SK-N-SH (cell line): ENCODE results near the gene DYNC2H1. TPM values are rescaled to one million over a fixed set of nuclear protein-coding genes. Genes with fewer than 3 reads are reported as not detected.

Experiments used
- CTCF ChIA-PET: fragments of 300-600, 350-600 bp; formaldehyde crosslinking; extraction: SDS; loops from one replicate; lab custom pipeline; 2021; lab: Yijun Ruan, JAX
- POLR2A ChIA-PET: fragments of 350-600 bp; sonication (Branson Sonifier 250); formaldehyde crosslinking; extraction: SDS; loops from one replicate; lab custom pipeline; 2020; ENCODE audit warnings: antibody characterized with exemption, inconsistent platforms; lab: Yijun Ruan, JAX
- DNase-seq: peaks from one replicate; pipeline ENCODE4 v3.0.0; 2012
- H2AFZ ChIP-seq: fragments of 200-600 bp; sonication (generic); 2 replicates; pipeline ENCODE4 v1.8.1; 2016; ENCODE audit warnings: antibody characterized with exemption, mild to moderate bottlenecking, low read depth
- H3F3A ChIP-seq: fragments of 200-600 bp; sonication (generic); replicated peaks from 2 replicates; pipeline ENCODE3; 2016; ENCODE audit warnings: antibody characterized with exemption, mild to moderate bottlenecking; ENCODE audit not compliant: insufficient read depth
- H3K27ac ChIP-seq, 2 experiments: fragments of 200-500 bp in 1 of 2; fragments of 200-600 bp in 1 of 2; sonication (Bioruptor generic) in 1 of 2; sonication (generic), shearing (Covaris generic) in 1 of 2; 2 replicates each; pipeline versions ENCODE4 v1.5.1 to v1.6.1; 2014 to 2016; ENCODE audit warnings: low read depth in 2 of 2, inconsistent platforms in 1 of 2, low read length in 1 of 2, mild to moderate bottlenecking in 1 of 2, mixed read lengths in 1 of 2
- H3K27me3 ChIP-seq: fragments of 200-600 bp; sonication (generic), shearing (Covaris generic); 2 replicates; pipeline ENCODE4 v1.6.1; 2016; ENCODE audit warnings: mixed run types; ENCODE audit not compliant: insufficient read depth
- H3K36me3 ChIP-seq, 2 experiments: fragments of 200-500 bp in 1 of 2; fragments of 200-600 bp in 1 of 2; sonication (Bioruptor generic) in 1 of 2; sonication (generic) in 1 of 2; replicated peaks in 1 of 2; 2 replicates each; pipeline versions ENCODE3 to v1.5.1; 2014 to 2016; ENCODE audit warnings: low read length in 1 of 2, mild to moderate bottlenecking in 1 of 2; ENCODE audit not compliant: insufficient read depth in 2 of 2, control insufficient read depth in 1 of 2
- H3K4me1 ChIP-seq, 2 experiments: fragments of 200-500 bp in 1 of 2; fragments of 200-600 bp in 1 of 2; sonication (Bioruptor generic) in 1 of 2; sonication (generic), shearing (Covaris generic) in 1 of 2; 2 replicates each; pipeline versions ENCODE4 v1.5.1 to v1.6.1; 2014 to 2016; ENCODE audit warnings: low read depth in 1 of 2, low read length in 1 of 2, mixed run types in 1 of 2; ENCODE audit not compliant: insufficient read depth in 2 of 2, control insufficient read depth in 1 of 2
- H3K4me2 ChIP-seq: fragments of 200-600 bp; sonication (generic), shearing (Covaris generic); 2 replicates; pipeline ENCODE4 v1.6.1; 2017; ENCODE audit warnings: mixed run types
- H3K4me3 ChIP-seq, 2 experiments: fragments of 200-500 bp in 1 of 2; fragments of 200-600 bp in 1 of 2; sonication (Bioruptor generic) in 1 of 2; sonication (generic), shearing (Covaris generic) in 1 of 2; 2 replicates each; pipeline versions ENCODE4 v1.5.1 to v1.8.1; 2014 to 2016; ENCODE audit warnings: low read depth in 2 of 2, inconsistent platforms in 1 of 2, low read length in 1 of 2, mild to moderate bottlenecking in 1 of 2, mixed read lengths in 1 of 2, moderate library complexity in 1 of 2
- H3K79me2 ChIP-seq: fragments of 200-600 bp; sonication (generic); 2 replicates; pipeline ENCODE4 v1.8.1; 2017; ENCODE audit warnings: mild to moderate bottlenecking; ENCODE audit not compliant: insufficient read depth
- H3K9ac ChIP-seq: fragments of 200-600 bp; sonication (generic); 2 replicates; pipeline ENCODE4 v1.6.1; 2017; ENCODE audit warnings: mixed run types
- H3K9me2 ChIP-seq: fragments of 200-600 bp; sonication (generic); 2 replicates; pipeline ENCODE4 v1.6.1; 2017; ENCODE audit warnings: mixed run types
- H3K9me3 ChIP-seq: fragments of 200-600 bp; sonication (generic); 2 replicates; pipeline ENCODE4 v1.6.1; 2017; ENCODE audit warnings: mixed run types, mild to moderate bottlenecking, moderate library complexity
- H4K20me1 ChIP-seq: fragments of 200-600 bp; sonication (generic); 2 replicates; pipeline ENCODE4 v1.6.1; 2017; ENCODE audit warnings: mild to moderate bottlenecking, mixed run types; ENCODE audit not compliant: insufficient read depth
- CHD2 ChIP-seq: fragments of 150-350 bp; IDR thresholded peaks from 2 replicates; pipeline ENCODE4 v1.6.1; 2018; ENCODE audit warnings: low read length; ENCODE audit not compliant: partially characterized antibody
- ELF1 ChIP-seq: IDR thresholded peaks from 2 replicates; pipeline ENCODE4 v1.4.0; 2012
- EZH2phosphoT487 ChIP-seq: fragments of 200-600 bp; sonication (generic); IDR thresholded peaks from 2 replicates; pipeline ENCODE4 v1.6.1; 2017; ENCODE audit warnings: low read depth, mixed run types, mild to moderate bottlenecking, antibody characterized with exemption, moderate library complexity, borderline replicate concordance
- IRF3 ChIP-seq: fragments of 150-350 bp; IDR thresholded peaks from 2 replicates; pipeline ENCODE4 v1.6.1; 2016; ENCODE audit warnings: mild to moderate bottlenecking, low read depth, low read length
- PBX3 ChIP-seq: IDR thresholded peaks from 2 replicates; pipeline ENCODE4; 2012
- POLR2AphosphoS5 ChIP-seq: IDR thresholded peaks from 2 replicates; pipeline ENCODE4 v1.6.1; 2012; ENCODE audit warnings: low read depth, low read length
- RAD21 ChIP-seq: IDR thresholded peaks from 2 replicates; pipeline ENCODE4 v1.6.1; 2012; ENCODE audit warnings: mild to moderate bottlenecking, low read length
- RCOR1 ChIP-seq: fragments of 150-350 bp; IDR thresholded peaks from 2 replicates; pipeline ENCODE4 v1.6.1; 2017; ENCODE audit warnings: antibody characterized with exemption, low read length
- RFX5 ChIP-seq: IDR thresholded peaks from 2 replicates; pipeline ENCODE4 v1.6.1; 2012; ENCODE audit warnings: mild to moderate bottlenecking, improper control_type of control experiment, low read length
- TEAD4 ChIP-seq: IDR thresholded peaks from 2 replicates; pipeline ENCODE4 v1.4.0; 2012; ENCODE audit warnings: mild to moderate bottlenecking, borderline replicate concordance; ENCODE audit not compliant: insufficient read depth
- USF1 ChIP-seq: IDR thresholded peaks from 2 replicates; pipeline ENCODE4 v1.4.0; 2012; ENCODE audit warnings: low read depth, borderline replicate concordance
- polyA plus RNA-seq, 3 experiments: library from polyadenylated mRNA; depleted of rRNA; stranded (reverse); fragments of >200 nt; gene quantifications; 2 replicates each; pipeline ENCODE4 v1.2.3, GENCODE V29; 2012
- TF ChIP-seq, protein P1 (sequence below): IDR thresholded peaks from 2 replicates; pipeline ENCODE4 v1.6.1; 2012; ENCODE audit warnings: mild to moderate bottlenecking, low read depth, low read length, moderate library complexity
- TF ChIP-seq, protein P2 (sequence below): fragments of 200-600 bp; sonication (generic); IDR thresholded peaks from 2 replicates; pipeline ENCODE4 v1.6.1; 2017; ENCODE audit warnings: antibody characterized with exemption, mild to moderate bottlenecking, moderate library complexity
- TF ChIP-seq, protein P3 (sequence below): fragments of 150-350 bp; IDR thresholded peaks from 2 replicates; pipeline ENCODE4 v1.6.1; 2017; ENCODE audit warnings: antibody characterized with exemption, low read length, low read depth, borderline replicate concordance

Gene DYNC2H1
- polyA plus RNA-seq, 1 of the 3 experiments (the other 2 are of a cell fraction): 15.3 TPM

GRCh38 chr11:103483996-103484395 lies 374.8 kb downstream of the DYNC2H1 start:
- POLR2A ChIA-PET: no interaction called here
- Histone ChIP-seq H4K20me1 (no peaks in the 10 kb centered on the region), H3K27me3 (no peaks in the 10 kb centered on the region), H3K9ac (no peak overlapping the region), H3F3A (no peaks in the 10 kb centered on the region), H2AFZ (no peak overlapping the region), H3K27ac (no peak overlapping the region), H3K4me1 (peaks cover 0 to 8% of the 10 kb centered on the region in 2 experiments; a peak in 2 of 4 replicates), H3K36me3 (no peaks in the 10 kb centered on the region), H3K9me3 (no peaks in the 10 kb centered on the region), H3K4me3 (no peak overlapping the region), H3K79me2 (no peaks in the 10 kb centered on the region), H3K9me2 (no peaks in the 10 kb centered on the region), H3K4me2 (no peak overlapping the region)
- DNase-seq: no peak
- no peak for TF ChIP-seq RAD21
- TF ChIP-seq, protein P1, sequence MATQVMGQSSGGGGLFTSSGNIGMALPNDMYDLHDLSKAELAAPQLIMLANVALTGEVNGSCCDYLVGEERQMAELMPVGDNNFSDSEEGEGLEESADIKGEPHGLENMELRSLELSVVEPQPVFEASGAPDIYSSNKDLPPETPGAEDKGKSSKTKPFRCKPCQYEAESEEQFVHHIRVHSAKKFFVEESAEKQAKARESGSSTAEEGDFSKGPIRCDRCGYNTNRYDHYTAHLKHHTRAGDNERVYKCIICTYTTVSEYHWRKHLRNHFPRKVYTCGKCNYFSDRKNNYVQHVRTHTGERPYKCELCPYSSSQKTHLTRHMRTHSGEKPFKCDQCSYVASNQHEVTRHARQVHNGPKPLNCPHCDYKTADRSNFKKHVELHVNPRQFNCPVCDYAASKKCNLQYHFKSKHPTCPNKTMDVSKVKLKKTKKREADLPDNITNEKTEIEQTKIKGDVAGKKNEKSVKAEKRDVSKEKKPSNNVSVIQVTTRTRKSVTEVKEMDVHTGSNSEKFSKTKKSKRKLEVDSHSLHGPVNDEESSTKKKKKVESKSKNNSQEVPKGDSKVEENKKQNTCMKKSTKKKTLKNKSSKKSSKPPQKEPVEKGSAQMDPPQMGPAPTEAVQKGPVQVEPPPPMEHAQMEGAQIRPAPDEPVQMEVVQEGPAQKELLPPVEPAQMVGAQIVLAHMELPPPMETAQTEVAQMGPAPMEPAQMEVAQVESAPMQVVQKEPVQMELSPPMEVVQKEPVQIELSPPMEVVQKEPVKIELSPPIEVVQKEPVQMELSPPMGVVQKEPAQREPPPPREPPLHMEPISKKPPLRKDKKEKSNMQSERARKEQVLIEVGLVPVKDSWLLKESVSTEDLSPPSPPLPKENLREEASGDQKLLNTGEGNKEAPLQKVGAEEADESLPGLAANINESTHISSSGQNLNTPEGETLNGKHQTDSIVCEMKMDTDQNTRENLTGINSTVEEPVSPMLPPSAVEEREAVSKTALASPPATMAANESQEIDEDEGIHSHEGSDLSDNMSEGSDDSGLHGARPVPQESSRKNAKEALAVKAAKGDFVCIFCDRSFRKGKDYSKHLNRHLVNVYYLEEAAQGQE: no peak
- TF ChIP-seq PBX3: no peak
- TF ChIP-seq TEAD4: no peak
- TF ChIP-seq, protein P2, sequence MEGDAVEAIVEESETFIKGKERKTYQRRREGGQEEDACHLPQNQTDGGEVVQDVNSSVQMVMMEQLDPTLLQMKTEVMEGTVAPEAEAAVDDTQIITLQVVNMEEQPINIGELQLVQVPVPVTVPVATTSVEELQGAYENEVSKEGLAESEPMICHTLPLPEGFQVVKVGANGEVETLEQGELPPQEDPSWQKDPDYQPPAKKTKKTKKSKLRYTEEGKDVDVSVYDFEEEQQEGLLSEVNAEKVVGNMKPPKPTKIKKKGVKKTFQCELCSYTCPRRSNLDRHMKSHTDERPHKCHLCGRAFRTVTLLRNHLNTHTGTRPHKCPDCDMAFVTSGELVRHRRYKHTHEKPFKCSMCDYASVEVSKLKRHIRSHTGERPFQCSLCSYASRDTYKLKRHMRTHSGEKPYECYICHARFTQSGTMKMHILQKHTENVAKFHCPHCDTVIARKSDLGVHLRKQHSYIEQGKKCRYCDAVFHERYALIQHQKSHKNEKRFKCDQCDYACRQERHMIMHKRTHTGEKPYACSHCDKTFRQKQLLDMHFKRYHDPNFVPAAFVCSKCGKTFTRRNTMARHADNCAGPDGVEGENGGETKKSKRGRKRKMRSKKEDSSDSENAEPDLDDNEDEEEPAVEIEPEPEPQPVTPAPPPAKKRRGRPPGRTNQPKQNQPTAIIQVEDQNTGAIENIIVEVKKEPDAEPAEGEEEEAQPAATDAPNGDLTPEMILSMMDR: no peak
- TF ChIP-seq IRF3: no peak
- TF ChIP-seq EZH2phosphoT487: no peak
- TF ChIP-seq POLR2AphosphoS5: no peak
- TF ChIP-seq ELF1: no peak
- no peak for TF ChIP-seq RFX5
- TF ChIP-seq CHD2: no peak
- TF ChIP-seq RCOR1: no peak
- TF ChIP-seq, protein P3, sequence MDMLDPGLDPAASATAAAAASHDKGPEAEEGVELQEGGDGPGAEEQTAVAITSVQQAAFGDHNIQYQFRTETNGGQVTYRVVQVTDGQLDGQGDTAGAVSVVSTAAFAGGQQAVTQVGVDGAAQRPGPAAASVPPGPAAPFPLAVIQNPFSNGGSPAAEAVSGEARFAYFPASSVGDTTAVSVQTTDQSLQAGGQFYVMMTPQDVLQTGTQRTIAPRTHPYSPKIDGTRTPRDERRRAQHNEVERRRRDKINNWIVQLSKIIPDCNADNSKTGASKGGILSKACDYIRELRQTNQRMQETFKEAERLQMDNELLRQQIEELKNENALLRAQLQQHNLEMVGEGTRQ: no peak
- no peak for TF ChIP-seq USF1
- CTCF ChIA-PET: interaction anchor here (1.0 to 1.6 kb wide), 2 partner anchors 9 kb away, joined by 3 to 4 read pairs; no protein-coding TSS in a partner anchor
